Measurements from ENCODE around the gene PSMC3IP. TPM values are rescaled to one million over a fixed set of nuclear protein-coding genes. Genes with fewer than 3 reads are reported as not detected.
"Not testable (repeated sequence)": the region's sequence is repeated elsewhere in the genome, so short reads cannot be mapped to it uniquely, and the experiment has no call there.

Gene PSMC3IP
- total RNA-seq, 2 donors from 2014 or later, result 2.9 to 11.2 TPM

DNA sequence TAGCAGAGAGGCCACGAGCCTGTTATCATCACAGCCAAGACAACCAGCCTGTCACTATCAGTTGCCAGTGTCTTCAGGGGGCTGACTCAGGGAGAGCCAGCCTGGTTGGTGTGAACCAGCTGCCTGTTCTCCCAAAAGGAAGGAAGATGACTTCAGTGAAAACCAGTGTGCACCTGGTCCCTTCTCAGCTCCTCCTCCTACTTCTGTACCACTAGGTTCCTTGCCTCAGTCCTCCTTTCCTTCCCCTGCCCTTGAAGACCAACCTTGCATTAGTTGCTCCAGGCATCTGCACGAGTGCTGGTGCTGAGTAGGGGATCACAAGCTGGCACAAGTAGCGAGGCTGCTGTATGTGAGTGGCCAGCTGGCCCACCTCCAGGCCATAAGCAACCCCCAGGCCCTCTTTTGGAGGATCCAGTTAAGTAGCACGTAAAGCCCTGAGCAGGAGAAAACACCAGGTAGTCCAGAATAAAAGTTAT, 40.5 kb upstream of the PSMC3IP start:
- DNase-seq (ENCODE audit: low spot score), result no peak
- WGBS, result 22% methylated on average over 4 of the region's 4 CpGs
- Histone ChIP-seq H3K4me3 (no peak overlapping the region), H3K36me3 (no peaks in the 10 kb centered on the region), H3K27ac (peak overlapping the region; percentile 26 to 37), H3K27me3 (replicated peaks; ENCODE audit: insufficient read depth) (no peaks in the 10 kb centered on the region), H3K9me3 (no peaks in the 10 kb centered on the region), H3K4me1 (replicated peaks) (peaks cover 3% of the 10 kb centered on the region)
- TF ChIP-seq POLR2AphosphoS5 (IDR thresholded peaks at IDR 0.05) (no peak), POLR2A (IDR thresholded peaks at IDR 0.05) (no peak)
- intact Hi-C loops (cut with DNase I), result no loop called here

DNA sequence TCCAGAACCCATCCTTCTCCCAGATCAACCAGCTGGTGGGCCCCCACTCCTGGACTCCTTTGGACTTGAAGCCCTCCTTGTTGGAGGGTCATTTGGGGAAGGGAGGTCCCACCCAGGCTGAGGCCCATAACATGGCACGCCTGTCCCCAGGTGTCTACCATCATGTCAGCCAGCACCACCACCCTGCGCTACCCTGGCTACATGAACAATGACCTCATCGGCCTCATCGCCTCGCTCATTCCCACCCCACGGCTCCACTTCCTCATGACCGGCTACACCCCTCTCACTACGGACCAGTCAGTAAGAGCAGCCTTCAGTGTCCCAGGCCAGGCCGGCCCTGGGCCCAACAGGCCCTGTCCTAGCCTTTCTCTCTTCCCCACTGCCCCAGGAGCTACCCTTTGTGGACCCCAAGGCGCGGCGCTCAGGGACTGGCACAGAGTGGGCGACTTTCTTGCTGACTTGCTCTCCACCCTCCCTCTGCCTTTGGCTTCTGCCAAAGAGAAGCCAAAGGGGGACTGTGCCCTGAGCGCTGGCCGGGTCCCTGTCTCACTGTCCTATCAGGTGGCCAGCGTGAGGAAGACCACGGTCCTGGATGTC, 36.3 kb upstream of the PSMC3IP start:
- H3K36me3 ChIP-seq, result peaks cover 0 to 5% of the 10 kb centered on the region in 2 donors
- no peak for DNase-seq (ENCODE audit: low spot score)
- H3K4me1 ChIP-seq (replicated peaks), result peaks cover 3% of the 10 kb centered on the region
- no peak overlapping the region for H3K27ac ChIP-seq
- intact Hi-C loops (cut with DNase I), result no loop called here
- TF ChIP-seq POLR2A (IDR thresholded peaks at IDR 0.05), result no peak
- no peak for TF ChIP-seq POLR2AphosphoS5 (IDR thresholded peaks at IDR 0.05)
- TF ChIP-seq, protein P1, sequence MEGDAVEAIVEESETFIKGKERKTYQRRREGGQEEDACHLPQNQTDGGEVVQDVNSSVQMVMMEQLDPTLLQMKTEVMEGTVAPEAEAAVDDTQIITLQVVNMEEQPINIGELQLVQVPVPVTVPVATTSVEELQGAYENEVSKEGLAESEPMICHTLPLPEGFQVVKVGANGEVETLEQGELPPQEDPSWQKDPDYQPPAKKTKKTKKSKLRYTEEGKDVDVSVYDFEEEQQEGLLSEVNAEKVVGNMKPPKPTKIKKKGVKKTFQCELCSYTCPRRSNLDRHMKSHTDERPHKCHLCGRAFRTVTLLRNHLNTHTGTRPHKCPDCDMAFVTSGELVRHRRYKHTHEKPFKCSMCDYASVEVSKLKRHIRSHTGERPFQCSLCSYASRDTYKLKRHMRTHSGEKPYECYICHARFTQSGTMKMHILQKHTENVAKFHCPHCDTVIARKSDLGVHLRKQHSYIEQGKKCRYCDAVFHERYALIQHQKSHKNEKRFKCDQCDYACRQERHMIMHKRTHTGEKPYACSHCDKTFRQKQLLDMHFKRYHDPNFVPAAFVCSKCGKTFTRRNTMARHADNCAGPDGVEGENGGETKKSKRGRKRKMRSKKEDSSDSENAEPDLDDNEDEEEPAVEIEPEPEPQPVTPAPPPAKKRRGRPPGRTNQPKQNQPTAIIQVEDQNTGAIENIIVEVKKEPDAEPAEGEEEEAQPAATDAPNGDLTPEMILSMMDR (IDR thresholded peaks at IDR 0.05), result no peak
- H3K4me3 ChIP-seq, result no peak overlapping the region
- H3K27me3 ChIP-seq (replicated peaks; ENCODE audit: insufficient read depth), result no peaks in the 10 kb centered on the region
- WGBS, result 95% methylated on average over 17 of the region's 17 CpGs
- no peaks in the 10 kb centered on the region for H3K9me3 ChIP-seq

DNA sequence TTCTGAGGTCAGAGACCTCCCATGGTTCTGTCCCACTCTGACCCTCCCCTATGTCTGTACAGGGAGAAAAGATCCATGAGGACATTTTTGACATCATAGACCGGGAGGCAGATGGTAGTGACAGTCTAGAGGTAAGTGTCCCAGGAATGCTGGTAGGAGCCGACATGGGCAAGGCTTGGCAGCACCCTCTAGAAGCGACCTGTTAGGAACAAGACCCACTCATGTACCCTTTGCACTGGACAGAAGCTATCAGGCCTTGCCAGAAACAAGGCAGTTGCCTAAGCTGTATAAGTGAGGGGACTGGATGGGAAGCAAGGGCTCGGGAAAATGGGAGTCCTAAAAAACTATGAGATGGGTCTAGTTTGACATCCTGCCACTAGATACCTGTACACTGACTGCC, 34.5 kb upstream of the PSMC3IP start:
- 93% methylated on average over 4 of the region's 4 CpGs for WGBS
- DNase-seq (ENCODE audit: low spot score), result no peak
- H3K4me3 ChIP-seq, result no peak overlapping the region
- no peaks in the 10 kb centered on the region for H3K27me3 ChIP-seq (replicated peaks; ENCODE audit: insufficient read depth)
- TF ChIP-seq, protein P1 (IDR thresholded peaks at IDR 0.05), result no peak
- TF ChIP-seq POLR2AphosphoS5 (IDR thresholded peaks at IDR 0.05) (no peak), POLR2A (IDR thresholded peaks at IDR 0.05) (no peak)
- H3K27ac ChIP-seq, result no peak overlapping the region
- peaks cover 0 to 5% of the 10 kb centered on the region in 2 donors for H3K36me3 ChIP-seq
- H3K4me1 ChIP-seq (replicated peaks), result no peaks in the 10 kb centered on the region
- H3K9me3 ChIP-seq, result no peaks in the 10 kb centered on the region
- intact Hi-C loops (cut with DNase I), result no loop called here

DNA sequence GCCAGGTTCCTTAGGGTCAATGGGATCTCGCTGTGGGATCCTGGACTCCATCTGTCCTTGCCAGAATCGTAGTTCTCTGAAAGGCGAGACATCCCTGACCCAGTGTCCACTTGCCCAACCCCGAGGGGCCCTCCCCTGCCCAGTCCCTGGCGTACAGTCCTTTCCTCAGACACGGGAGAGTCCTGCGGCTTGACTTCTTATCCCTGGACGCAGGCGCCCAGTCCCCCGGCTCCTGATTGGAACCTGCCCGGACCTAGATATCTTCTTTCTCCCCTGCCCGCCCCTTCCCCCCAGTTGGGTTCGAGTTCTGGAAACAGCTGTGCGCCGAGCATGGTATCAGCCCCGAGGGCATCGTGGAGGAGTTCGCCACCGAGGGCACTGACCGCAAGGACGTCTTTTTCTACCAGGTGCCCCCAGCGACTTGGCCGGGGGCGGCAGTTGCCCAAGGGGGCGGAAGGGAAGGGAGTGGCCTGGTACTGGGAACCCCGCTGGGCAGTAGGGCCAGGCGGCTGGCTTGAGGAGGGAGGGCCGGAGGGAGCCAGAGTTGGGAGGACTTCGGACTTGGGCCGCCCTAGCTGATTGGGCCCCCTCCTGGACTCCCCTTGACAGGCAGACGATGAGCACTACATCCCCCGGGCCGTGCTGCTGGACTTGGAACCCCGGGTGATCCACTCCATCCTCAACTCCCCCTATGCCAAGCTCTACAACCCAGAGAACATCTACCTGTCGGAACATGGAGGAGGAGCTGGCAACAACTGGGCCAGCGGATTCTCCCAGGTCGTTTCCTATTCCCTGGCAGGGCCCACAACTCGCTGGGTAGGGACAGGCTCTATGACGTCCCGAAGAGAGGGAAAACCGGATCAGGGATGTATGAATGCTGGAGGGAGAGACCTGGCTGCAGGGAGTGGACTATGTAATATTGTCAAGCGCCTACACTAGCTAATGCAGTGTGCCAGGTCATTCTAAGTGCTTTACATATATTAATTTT, 32.6 kb upstream of the PSMC3IP start:
- 13% methylated on average over 33 of the region's 42 CpGs for WGBS
- intact Hi-C loops (cut with DNase I), result loop anchor here (5.0 kb wide), 2 partner anchors 47 to 67 kb away; partner anchors contain the start of genes PLEKHH3 and TUBG2
- not testable (repeated sequence) for DNase-seq (ENCODE audit: low spot score)

DNA sequence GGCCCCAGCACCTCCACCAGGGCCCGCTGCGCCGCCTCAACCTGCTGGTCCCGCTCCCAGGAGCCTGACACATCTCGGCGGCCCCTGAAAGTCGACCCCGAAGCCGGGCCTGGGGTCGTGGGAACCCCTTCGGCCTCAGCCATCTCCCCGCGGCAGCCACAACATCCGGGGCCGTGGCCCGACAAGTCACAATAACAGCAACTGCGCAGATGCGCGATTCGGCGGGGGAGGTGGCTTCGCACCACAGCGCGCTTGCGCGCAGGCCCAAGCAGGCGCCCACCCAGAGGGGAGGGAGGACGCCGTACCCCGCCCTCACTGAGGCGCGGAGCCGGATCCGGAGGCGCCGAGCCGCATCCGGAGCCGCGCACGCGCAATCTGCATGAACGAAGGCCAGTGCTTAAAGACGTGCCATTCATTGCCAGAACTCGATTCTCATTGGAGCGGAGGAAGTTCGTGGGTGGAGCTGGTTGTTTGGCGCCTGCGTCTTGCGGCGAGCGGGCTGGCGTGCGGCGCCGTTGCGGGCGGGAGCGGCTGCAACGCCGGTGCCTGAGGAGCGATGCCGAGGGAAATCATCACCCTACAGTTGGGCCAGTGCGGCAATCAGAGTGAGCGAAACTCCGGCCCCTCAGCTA, 31.8 kb upstream of the PSMC3IP start, which contains the start of the genes RETREG3 and TUBG1:
RETREG3 (minus strand) TSS at position 193 of the 632 bp plus-strand sequence; CDS start at position 143, 50 bp downstream.
TUBG1 (plus strand) TSS at position 502 of the 632 bp plus-strand sequence; CDS start at position 557, 55 bp downstream.
- intact Hi-C loops (cut with DNase I), result loop anchor here (5.0 kb wide), 2 partner anchors 48 to 68 kb away; partner anchors contain the start of genes PLEKHH3 and TUBG2
- Histone ChIP-seq H3K9me3 (no peaks in the 10 kb centered on the region), H3K4me1 (replicated peaks) (no peaks in the 10 kb centered on the region), H3K27ac (peak within 1 kb of the TSS; percentile 92 to 93), H3K36me3 (peaks cover 0 to 5% of the 10 kb centered on the region in 2 donors), H3K4me3 (peak within 1 kb of the TSS; percentile 70 to 85), H3K27me3 (replicated peaks; ENCODE audit: insufficient read depth) (no peaks in the 10 kb centered on the region)
- TF ChIP-seq POLR2AphosphoS5 (IDR thresholded peaks at IDR 0.05), result peak; percentile 99
- TF ChIP-seq, protein P1 (IDR thresholded peaks at IDR 0.05), result peak in 2 of 4 experiments; percentile 33 to 45
- peak; percentile 96 for TF ChIP-seq POLR2A (IDR thresholded peaks at IDR 0.05)
- peak; percentile 98 for DNase-seq (ENCODE audit: low spot score)
- WGBS, result under 1% methylated on average over 66 of the region's 66 CpGs

More for the DNA sequence above, 32.6 kb upstream of the PSMC3IP start:
- H3K9me3 ChIP-seq; H3K27me3 ChIP-seq (replicated peaks; ENCODE audit: insufficient read depth); H3K36me3 ChIP-seq; H3K4me1 ChIP-seq (replicated peaks): not testable (repeated sequence)
- Histone ChIP-seq H3K27ac (peak overlapping the region; percentile 92 to 93), H3K4me3 (peak overlapping the region; percentile 70 to 85)
